Measurements from ENCODE around the gene PLCB1. TPM values are rescaled to one million over a fixed set of nuclear protein-coding genes. Genes with fewer than 3 reads are reported as not detected.

Gene PLCB1
- total and polyA plus RNA-seq, 8 donors, result 8.8 to 27.7 (median 19.2) TPM

DNA sequence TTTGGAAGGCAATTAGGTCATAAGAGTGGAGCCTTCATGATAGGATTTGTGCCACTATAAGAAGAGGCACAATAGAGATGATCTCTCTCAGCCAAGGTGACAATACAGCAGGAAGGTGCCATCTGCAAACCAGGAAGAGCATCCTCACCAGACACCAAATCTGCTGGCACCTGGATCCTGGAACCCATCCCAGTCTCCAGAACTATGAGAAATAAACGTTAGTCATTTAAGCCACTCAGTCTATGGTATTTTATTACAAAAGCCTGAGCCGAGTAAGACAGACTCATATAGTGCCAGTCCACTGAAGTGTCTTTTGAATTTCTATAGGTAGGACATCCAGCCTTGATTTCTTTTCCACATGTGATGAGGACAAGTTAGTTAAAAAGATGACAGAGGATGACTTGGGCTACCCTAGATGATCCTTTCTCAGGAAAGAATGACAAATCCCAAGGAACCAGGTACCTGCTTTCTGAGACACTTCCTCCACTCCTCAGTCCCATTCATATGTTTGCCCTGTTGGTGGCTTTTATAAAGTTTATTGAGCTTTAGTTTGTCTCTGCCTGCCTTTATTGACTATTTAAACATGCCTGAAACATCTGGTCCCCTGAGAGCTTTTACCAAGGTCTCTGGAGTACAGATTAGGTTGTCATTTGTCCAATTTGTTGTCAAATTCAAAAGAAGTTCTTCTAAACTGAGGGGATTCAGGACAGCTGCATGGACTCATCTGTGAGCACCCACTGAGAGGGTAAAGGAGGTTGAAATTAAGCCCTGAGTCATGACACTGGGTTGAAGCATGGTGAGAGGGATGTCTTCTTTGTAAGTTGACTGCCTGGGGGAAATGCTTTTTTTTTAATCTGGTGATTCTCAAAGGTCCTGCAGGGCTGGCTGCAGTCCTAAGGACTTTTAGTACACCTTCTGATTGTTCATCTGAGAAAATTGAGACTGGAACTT is 771.9 kb downstream of the PLCB1 start:
- Histone ChIP-seq H3K9me3 (no peaks in the 10 kb centered on the region), H3K4me1 (no peaks in the 10 kb centered on the region), H3K27ac (no peak overlapping the region), H3K4me3 (no peak overlapping the region), H3K36me3 (no peaks in the 10 kb centered on the region), H3K27me3 (no peaks in the 10 kb centered on the region)
- no peak for TF ChIP-seq CTCF (IDR thresholded peaks at IDR 0.05)
- intact Hi-C loops (cut with DNase I), result no loop called here
- no peak for DNase-seq
- no peak for ATAC-seq

DNA sequence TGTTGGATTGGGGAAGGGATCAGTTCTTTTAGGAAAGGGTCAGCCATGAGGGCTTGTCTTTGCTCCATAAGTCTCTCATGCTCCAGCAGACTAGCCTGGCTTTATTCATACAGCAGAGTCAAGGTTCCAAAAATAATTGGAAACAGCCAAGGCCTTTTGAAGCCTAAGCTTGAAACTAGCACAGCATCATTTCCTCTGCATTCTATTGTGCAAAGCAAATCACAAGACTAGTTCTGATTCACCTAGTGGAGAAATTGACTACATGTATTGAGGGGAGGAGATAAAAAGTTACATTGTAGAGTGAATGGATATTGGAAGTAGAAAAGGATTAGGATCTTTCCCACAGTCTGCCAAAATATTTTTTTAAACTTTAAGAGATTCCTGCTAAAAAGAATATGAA is 777.5 kb downstream of the PLCB1 start:
- peaks cover 0 to 4% of the 10 kb centered on the region in 2 donors for H3K9me3 ChIP-seq
- H3K4me1 ChIP-seq, result no peaks in the 10 kb centered on the region
- DNase-seq (no peak), ATAC-seq (no peak)
- H3K36me3 ChIP-seq, result no peaks in the 10 kb centered on the region
- H3K27me3 ChIP-seq, result no peaks in the 10 kb centered on the region
- no peak overlapping the region for H3K27ac ChIP-seq
- H3K4me3 ChIP-seq, result no peak overlapping the region
- TF ChIP-seq CTCF (IDR thresholded peaks at IDR 0.05), result no peak
- intact Hi-C loops (cut with DNase I), result no loop called here

- Histone ChIP-seq H3K4me3 (no peak overlapping the region), H3K36me3 (no peaks in the 10 kb centered on the region), H3K9me3 (peaks cover 0 to 6% of the 10 kb centered on the region in 2 donors), H3K27ac (no peak overlapping the region), H3K4me1 (no peaks in the 10 kb centered on the region), H3K27me3 (no peaks in the 10 kb centered on the region)
- no peak for DNase-seq
- TF ChIP-seq CTCF (IDR thresholded peaks at IDR 0.05), result no peak
- no peak for ATAC-seq
- intact Hi-C loops (cut with DNase I), result no loop called here
Measured at GRCh38 chr20:8912096-8912495, 780.0 kb downstream of the PLCB1 start.

DNA sequence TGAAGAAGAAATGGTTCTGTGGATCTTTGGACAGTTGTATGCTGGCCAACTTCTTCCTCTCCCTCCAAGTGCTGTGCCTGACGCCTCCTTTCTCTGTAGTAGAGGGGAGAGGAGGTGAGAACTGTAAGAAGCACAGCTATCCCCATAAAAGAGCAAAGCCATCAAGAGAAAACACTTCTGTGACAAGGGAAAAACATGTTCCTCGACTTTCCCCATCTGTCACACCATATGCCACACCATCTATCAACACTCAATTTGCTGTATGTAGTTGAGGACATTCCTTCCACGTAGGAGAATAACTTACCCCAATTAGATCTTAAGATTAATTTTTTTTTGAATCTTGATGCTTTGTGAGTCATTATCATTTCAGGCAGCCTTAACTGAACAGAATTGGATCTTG is 780.7 kb downstream of the PLCB1 start:
- intact Hi-C loops (cut with DNase I), result no loop called here
- Histone ChIP-seq H3K27ac (no peak overlapping the region), H3K4me3 (no peak overlapping the region), H3K27me3 (no peaks in the 10 kb centered on the region), H3K4me1 (no peaks in the 10 kb centered on the region), H3K36me3 (no peaks in the 10 kb centered on the region), H3K9me3 (peaks cover 0 to 6% of the 10 kb centered on the region in 2 donors)
- no peak for ATAC-seq
- TF ChIP-seq CTCF (IDR thresholded peaks at IDR 0.05), result no peak
- no peak for DNase-seq

DNA sequence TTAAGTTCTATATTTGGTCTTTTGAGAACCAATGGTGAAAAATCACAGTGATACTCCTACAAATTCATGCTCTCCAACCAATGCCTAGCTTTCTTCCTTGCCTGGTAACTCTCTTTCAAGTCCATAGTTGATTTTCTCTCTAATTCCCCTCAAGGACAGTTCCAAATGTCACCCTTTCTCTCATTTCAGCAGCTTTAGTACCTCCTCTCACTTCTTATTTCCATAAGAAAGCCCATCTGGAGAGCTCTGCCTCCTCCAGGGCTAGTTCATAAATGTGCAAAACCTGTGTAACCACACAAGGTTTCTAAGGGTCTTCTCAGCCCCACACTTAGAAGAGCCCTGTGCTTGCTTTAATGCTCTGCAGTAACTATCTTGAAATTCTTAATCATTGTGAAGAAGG is 781.4 kb downstream of the PLCB1 start:
- H3K27me3 ChIP-seq, result no peaks in the 10 kb centered on the region
- intact Hi-C loops (cut with DNase I), result no loop called here
- no peaks in the 10 kb centered on the region for H3K4me1 ChIP-seq
- peaks cover 0 to 6% of the 10 kb centered on the region in 2 donors for H3K9me3 ChIP-seq
- no peaks in the 10 kb centered on the region for H3K36me3 ChIP-seq
- no peak overlapping the region for H3K27ac ChIP-seq
- ATAC-seq, result no peak
- TF ChIP-seq CTCF (IDR thresholded peaks at IDR 0.05), result no peak
- DNase-seq, result no peak
- H3K4me3 ChIP-seq, result no peak overlapping the region
